K562 (cell line): ENCODE measurements around the gene ZNF474. TPM values are rescaled to one million over a fixed set of nuclear protein-coding genes. Genes with fewer than 3 reads are reported as not detected.

Experiments used
- ATAC-seq: fragments of 200-7000 bp; cut with Tn5 transposase; 3 replicates; pipeline ENCODE4 v1.9.1; 2020; ENCODE audit warnings: moderate library complexity
- BruUV-seq: library from RNA; stranded (reverse); fragments of 400-500 nt; replicated peaks from 2 replicates; lab custom pipeline; 2021; lab: Mats Ljungman, UMichigan
- CTCF ChIA-PET: fragments of 300-600 bp; formaldehyde crosslinking; extraction: SDS; loops from one replicate; lab custom pipeline; 2021; ENCODE audit warnings: low intra/inter-chr PET ratio; lab: Yijun Ruan, JAX
- POLR2A ChIA-PET: fragments of 300-600, 350-650 bp; sonication (Branson Sonifier 250); formaldehyde crosslinking; extraction: SDS; loops from one replicate; lab custom pipeline; 2021; ENCODE audit warnings: antibody characterized with exemption, inconsistent platforms; lab: Yijun Ruan, JAX
- DNase-seq, 4 experiments: peaks; one replicate each; pipeline versions ENCODE4 v3.0.0 to v3.0.0-alpha.2; 2011 to 2018; ENCODE audit warnings: low spot score in 3 of 4, mixed read lengths in 3 of 4; ENCODE audit errors: extremely low read depth in 1 of 4
- FAIRE-seq: peaks from 2 replicates; lab custom pipeline; 2011; peaks lifted over from hg19 to GRCh38; lab: Jason Lieb, UNC
- H2AFZ ChIP-seq: 2 replicates; pipeline ENCODE4 v1.6.0; 2011; ENCODE audit warnings: low read depth, low read length, control low read depth, inconsistent platforms
- H3K27ac ChIP-seq: fragments of 200-600 bp; 3 replicates; pipeline ENCODE4 v1.8.0; 2011; ENCODE audit warnings: low read depth, mild to moderate bottlenecking, control low read depth, inconsistent platforms, low read length, moderate library complexity, mixed read lengths; ENCODE audit errors: extremely low read depth
- H3K27me3 ChIP-seq, 2 experiments: fragments of 300-600 bp in 1 of 2; 2 replicates in 1 of 2; 3 replicates in 1 of 2; pipeline versions ENCODE4 v1.6.0 to v1.8.0; 2011; ENCODE audit warnings: inconsistent platforms in 2 of 2, low read length in 2 of 2, mild to moderate bottlenecking in 1 of 2, mixed read lengths in 1 of 2, moderate library complexity in 1 of 2; ENCODE audit not compliant: control insufficient read depth in 2 of 2, insufficient read depth in 2 of 2
- H3K36me3 ChIP-seq: fragments of 300-600 bp; 3 replicates; pipeline ENCODE4 v1.8.0; 2011; ENCODE audit warnings: mild to moderate bottlenecking, low read length, inconsistent platforms; ENCODE audit not compliant: control insufficient read depth, insufficient read depth
- H3K4me1 ChIP-seq, 2 experiments: fragments of 200-600 bp in 1 of 2; replicated peaks in 1 of 2; 2 replicates in 1 of 2; 3 replicates in 1 of 2; pipeline versions ENCODE4 v1.5.1 to v1.8.0; 2011; ENCODE audit warnings: inconsistent platforms in 2 of 2, low read length in 2 of 2, mild to moderate bottlenecking in 1 of 2, mixed read lengths in 1 of 2, moderate library complexity in 1 of 2; ENCODE audit not compliant: control insufficient read depth in 2 of 2, insufficient read depth in 2 of 2
- H3K4me2 ChIP-seq: 2 replicates; pipeline ENCODE4 v1.6.1; 2011; ENCODE audit warnings: low read length, control low read depth, inconsistent platforms, mixed read lengths; ENCODE audit not compliant: insufficient read depth
- H3K4me3 ChIP-seq: fragments of 200-600 bp; sonication (generic), shearing (Covaris generic); 2 replicates; pipeline ENCODE4 v1.5.1; 2016; ENCODE audit warnings: control low read depth, inconsistent platforms
- H3K79me2 ChIP-seq: fragments of 200-600 bp; 3 replicates; pipeline ENCODE4 v1.8.0; 2011; ENCODE audit warnings: low read length, inconsistent platforms; ENCODE audit not compliant: control insufficient read depth, insufficient read depth
- H3K9ac ChIP-seq, 2 experiments: 2 replicates each; pipeline versions ENCODE4 v1.6.0 to v1.6.1; 2011; ENCODE audit warnings: low read depth in 2 of 2, low read length in 2 of 2, control low read depth in 1 of 2, inconsistent platforms in 1 of 2, mild to moderate bottlenecking in 1 of 2, mixed read lengths in 1 of 2; ENCODE audit not compliant: insufficient read depth in 1 of 2
- H3K9me1 ChIP-seq: one replicate; pipeline ENCODE4 v1.6.0; 2011; ENCODE audit warnings: inconsistent platforms, mild to moderate bottlenecking, low read length, moderate library complexity; ENCODE audit not compliant: control insufficient read depth, insufficient read depth
- H3K9me3 ChIP-seq: replicated peaks from 2 replicates; pipeline ENCODE4 v1.5.1; 2011; ENCODE audit warnings: low read depth, low read length, inconsistent platforms; ENCODE audit not compliant: control insufficient read depth, insufficient read depth
- H4K20me1 ChIP-seq: replicated peaks from 2 replicates; pipeline ENCODE4 v1.6.1; 2011; ENCODE audit warnings: low read length, inconsistent platforms, mixed read lengths; ENCODE audit not compliant: control insufficient read depth, insufficient read depth
- CCNT2 ChIP-seq: IDR thresholded peaks from 2 replicates; pipeline ENCODE4 v1.6.1; 2011; ENCODE audit warnings: borderline replicate concordance, low read depth, mild to moderate bottlenecking, moderate library complexity, mixed read lengths, low read length; ENCODE audit not compliant: insufficient read length; ENCODE audit errors: extremely low read depth
- CEBPB ChIP-seq: fragments of 450-650 bp; IDR thresholded peaks from 2 replicates; pipeline ENCODE4 v1.6.1; 2016; ENCODE audit warnings: missing genetic modification characterization, missing compliant biosample characterization
- E2F6 ChIP-seq, 2 experiments: IDR thresholded peaks; 2 replicates each; pipeline ENCODE4 v1.6.1; 2011; ENCODE audit warnings: borderline replicate concordance in 1 of 2, control low read depth in 1 of 2, low read depth in 1 of 2, low read length in 1 of 2, mild to moderate bottlenecking in 1 of 2, mixed read lengths in 1 of 2, moderate library complexity in 1 of 2; ENCODE audit not compliant: insufficient read depth in 1 of 2, insufficient read length in 1 of 2, poor library complexity in 1 of 2, severe bottlenecking in 1 of 2; ENCODE audit errors: extremely low read depth in 1 of 2
- ETV6 ChIP-seq, 3 experiments: fragments of 150-350 bp in 1 of 3; sonication (generic) in 1 of 3; formaldehyde crosslinking in 1 of 3; IDR thresholded peaks; 2 replicates each; pipeline versions ENCODE4 v1.6.1 to v1.8.0; 2014 to 2022; ENCODE audit warnings: borderline replicate concordance in 2 of 3, low read depth in 2 of 3, antibody characterized with exemption in 1 of 3, low read length in 1 of 3, mild to moderate bottlenecking in 1 of 3, missing genetic modification reagents in 1 of 3
- FOXA1 ChIP-seq: fragments of 450-650 bp; IDR thresholded peaks from 2 replicates; pipeline ENCODE4 v1.6.1; 2016; ENCODE audit warnings: mild to moderate bottlenecking, borderline replicate concordance
- FOXK2 ChIP-seq, 2 experiments: fragments of 450-650 bp; IDR thresholded peaks in 1 of 2; conservative IDR thresholded peaks in 1 of 2; 2 replicates each; pipeline ENCODE4 v1.6.1; 2016; ENCODE audit warnings: low read depth in 2 of 2, mild to moderate bottlenecking in 1 of 2
- HDAC2 ChIP-seq: fragments of 450-650 bp; IDR thresholded peaks from 2 replicates; pipeline ENCODE4 v1.6.1; 2016; ENCODE audit warnings: mild to moderate bottlenecking
- HOXB6 ChIP-seq: fragments of 250-450 bp; sonication (Bioruptor Pico); IDR thresholded peaks from 2 replicates; pipeline ENCODE4 v1.5.1; 2022; ENCODE audit warnings: mild to moderate bottlenecking, borderline replicate concordance
- KLF13 ChIP-seq: fragments of 450-650 bp; IDR thresholded peaks from 2 replicates; pipeline ENCODE4 v1.6.1; 2016; ENCODE audit warnings: missing genetic modification characterization, low read depth, mild to moderate bottlenecking, missing compliant biosample characterization, moderate library complexity, borderline replicate concordance
- LCOR ChIP-seq: sonication (generic); formaldehyde crosslinking; IDR thresholded peaks from 2 replicates; pipeline ENCODE4 v1.8.0; 2022; ENCODE audit warnings: mild to moderate bottlenecking, missing genetic modification reagents
- MAZ ChIP-seq, 2 experiments: fragments of 450-650 bp in 1 of 2; sonication (generic) in 1 of 2; formaldehyde crosslinking; IDR thresholded peaks in 1 of 2; conservative IDR thresholded peaks in 1 of 2; 2 replicates each; pipeline versions ENCODE4 v1.4.0 to v1.5.0; 2020; ENCODE audit warnings: mild to moderate bottlenecking in 1 of 2, missing genetic modification reagents in 1 of 2
- MYNN ChIP-seq, 2 experiments: sonication (generic); formaldehyde crosslinking in 1 of 2; IDR thresholded peaks; 2 replicates each; pipeline versions ENCODE4 v1.5.0 to v1.6.1; 2016 to 2020; ENCODE audit warnings: antibody characterized with exemption in 1 of 2, missing genetic modification reagents in 1 of 2
- RBM22 ChIP-seq: fragments of 200-400 bp; formaldehyde crosslinking; IDR thresholded peaks from 2 replicates; pipeline ENCODE4 v1.6.1; 2018; ENCODE audit warnings: low read length, low read depth; ENCODE audit not compliant: poor library complexity, severe bottlenecking
- STAG1 ChIP-seq: sonication (generic); formaldehyde crosslinking; IDR thresholded peaks from 2 replicates; pipeline ENCODE4 v1.5.0; 2020; ENCODE audit warnings: missing genetic modification reagents, borderline replicate concordance
- ZBTB2 ChIP-seq: fragments of 450-650 bp; IDR thresholded peaks from 2 replicates; pipeline ENCODE4 v1.6.1; 2016; ENCODE audit warnings: antibody characterized with exemption
- ZC3H11A ChIP-seq: IDR thresholded peaks from 2 replicates; pipeline ENCODE4 v1.6.1; 2012; ENCODE audit warnings: low read depth, low read length, improper control_type of control experiment
- WGBS: fragments of 100-300 bp; shearing (Covaris generic); methylation state at CpG from one replicate; pipeline ENCODE4 v1.1.6; 2016; ENCODE audit warnings: low coverage, mixed read lengths; ENCODE audit not compliant: insufficient coverage; ENCODE audit errors: missing lambda C conversion rate; 5-methylcytosine and 5-hydroxymethylcytosine counted together
- in situ Hi-C: fragments of 300-500 bp; cut with MboI; formaldehyde crosslinking; loops from 4 replicates; pipeline ENCODE4 v1.15.0; 2018; ENCODE audit warnings: inconsistent platforms, mixed read lengths
- intact Hi-C: fragments of 100-400 bp; cut with micrococcal nuclease; formaldehyde crosslinking; loops from 2 replicates; pipeline ENCODE4 v1.14.2; 2022
- polyA plus RNA-seq, 8 experiments: library from polyadenylated mRNA; depleted of rRNA in 4 of 8; stranded (reverse) in 5 of 8; unstranded in 3 of 8; fragments of >200 nt; fragmentation: Nextera tagmentation in 2 of 8; fragmentation: Illumina TruSeq in 1 of 8; extraction: Ambion mirVana in 2 of 8; extraction: Trizol in 1 of 8; gene quantifications; 2 replicates each; pipeline versions ENCODE4 v1.2.1 to v1.2.3, GENCODE V29; 2011 to 2014; ENCODE audit warnings: inconsistent platforms in 1 of 8, missing spikeins in 1 of 8
- total RNA-seq, 7 experiments: library from RNA; depleted of rRNA in 6 of 7; stranded (reverse); fragments of >200 nt in 6 of 7; fragmentation: Illumina TruSeq in 2 of 7; extraction: Trizol in 2 of 7; gene quantifications; 2 replicates each; pipeline versions ENCODE4 v1.2.1 to v1.2.3, GENCODE V29; 2011 to 2021; ENCODE audit warnings: low replicate concordance in 1 of 7

ZNF474 gene
- total and polyA plus RNA-seq, 9 of the 15 experiments (the other 6 are each of a cell fraction or from before 2014, with no cell fraction given): 0.16 to 0.62 (median 0.39) TPM

- TF ChIP-seq MYNN (IDR thresholded peaks at IDR 0.05): no peak
- TF ChIP-seq MYNN (CRISPR knock-in tag; IDR thresholded peaks at IDR 0.05): no peak
- no peak for TF ChIP-seq HDAC2
- no peak for TF ChIP-seq E2F6 (IDR thresholded peaks at IDR 0.05; ENCODE audit: borderline replicate concordance in 1 of 2, extremely low read depth in 1 of 2, insufficient read depth in 1 of 2, insufficient read length in 1 of 2, low read depth in 1 of 2, low read length in 1 of 2, poor library complexity in 1 of 2, severe bottlenecking in 1 of 2)
- no peak for TF ChIP-seq MAZ (CRISPR knock-in tag; conservative IDR thresholded peaks at IDR 0.05 in 1 of 2, IDR thresholded peaks at IDR 0.05 in 1 of 2)
- TF ChIP-seq, all 486 proteins: peak for 0
These were observed 54.4 kb downstream of the ZNF474 start (continued) for GRCh38 chr5:122183788-122184170.

- no peak overlapping the region for H3K4me2 ChIP-seq
- DNase-seq (no peak), ATAC-seq (no peak), FAIRE-seq (no peak)
- H3K79me2 ChIP-seq: no peaks in the 10 kb centered on the region
- H3K9ac ChIP-seq: no peak overlapping the region
- H3K4me3 ChIP-seq: no peak overlapping the region
- WGBS: 8% methylated on average over 5 of the region's 5 CpGs
- POLR2A ChIA-PET: interaction anchor here (0.6 kb wide), 2 partner anchors 9 to 110 kb away, joined by 3 read pairs; no protein-coding TSS in a partner anchor
- H3K36me3 ChIP-seq: no peaks in the 10 kb centered on the region
- H4K20me1 ChIP-seq: no peaks in the 10 kb centered on the region
- no TSS peak for BruUV-seq
- intact Hi-C loops: no loop called here
- no peak overlapping the region for H2AFZ ChIP-seq
- CTCF ChIA-PET: no interaction called here
- no peaks in the 10 kb centered on the region for H3K9me1 ChIP-seq
- no peaks in the 10 kb centered on the region for H3K27me3 ChIP-seq
- no peaks in the 10 kb centered on the region for H3K9me3 ChIP-seq
- H3K4me1 ChIP-seq: no peaks in the 10 kb centered on the region; a peak in 1 of 5 replicates
- H3K27ac ChIP-seq: no peak overlapping the region
- in situ Hi-C loops: no loop called here
- TF ChIP-seq CEBPB (no peak), ZBTB2 (no peak), FOXA1 (no peak), ETV6 (IDR thresholded peaks at IDR 0.05; ENCODE audit: borderline replicate concordance in 1 of 2, low read depth in 2 of 2, low read length in 1 of 2) (no peak), ETV6 (CRISPR knock-in tag; IDR thresholded peaks at IDR 0.05; ENCODE audit: borderline replicate concordance) (no peak), ZC3H11A (no peak), FOXK2 (conservative IDR thresholded peaks at IDR 0.05 in 1 of 2, IDR thresholded peaks at IDR 0.05 in 1 of 2; ENCODE audit: low read depth in 2 of 2) (no peak), HOXB6 (CRISPR knock-in tag) (no peak), MYNN (IDR thresholded peaks at IDR 0.05) (no peak), MYNN (CRISPR knock-in tag; IDR thresholded peaks at IDR 0.05) (no peak), RBM22 (no peak), STAG1 (CRISPR knock-in tag) (no peak), CCNT2 (no peak), KLF13 (no peak), LCOR (CRISPR knock-in tag) (no peak)
These were observed 55.4 kb downstream of the ZNF474 start for GRCh38 chr5:122184676-122185255.
